Measurements from ENCODE around the gene KCNH5.

KCNH5 gene

DNA sequence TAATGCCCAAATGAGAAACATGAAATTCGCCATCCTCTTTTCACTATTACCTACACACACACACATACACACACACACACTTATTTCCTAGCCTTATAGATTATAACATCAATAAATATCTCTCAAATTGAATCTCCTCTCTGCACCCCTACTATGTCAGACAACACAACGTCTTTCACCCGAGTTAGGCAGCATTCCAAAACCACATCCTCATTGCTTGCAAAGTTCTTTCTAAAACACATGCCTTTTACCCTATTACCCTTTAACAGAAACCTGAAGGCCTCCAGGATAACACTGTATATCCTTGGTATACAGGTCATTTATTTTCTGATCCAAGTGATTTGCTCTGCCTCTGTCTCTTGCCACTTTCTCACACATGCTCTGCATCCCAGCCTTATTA is 56.3 kb downstream of the KCNH5 start:
- no peak for TF ChIP-seq SIN3A (IDR thresholded peaks at IDR 0.05; ENCODE audit: borderline replicate concordance, insufficient read depth, low read length)
- TF ChIP-seq FOXP2 (optimal IDR thresholded peaks at IDR 0.05; ENCODE audit: borderline replicate concordance, extremely low read depth, extremely low read length, insufficient read depth) = no peak
- TF ChIP-seq, protein P1, sequence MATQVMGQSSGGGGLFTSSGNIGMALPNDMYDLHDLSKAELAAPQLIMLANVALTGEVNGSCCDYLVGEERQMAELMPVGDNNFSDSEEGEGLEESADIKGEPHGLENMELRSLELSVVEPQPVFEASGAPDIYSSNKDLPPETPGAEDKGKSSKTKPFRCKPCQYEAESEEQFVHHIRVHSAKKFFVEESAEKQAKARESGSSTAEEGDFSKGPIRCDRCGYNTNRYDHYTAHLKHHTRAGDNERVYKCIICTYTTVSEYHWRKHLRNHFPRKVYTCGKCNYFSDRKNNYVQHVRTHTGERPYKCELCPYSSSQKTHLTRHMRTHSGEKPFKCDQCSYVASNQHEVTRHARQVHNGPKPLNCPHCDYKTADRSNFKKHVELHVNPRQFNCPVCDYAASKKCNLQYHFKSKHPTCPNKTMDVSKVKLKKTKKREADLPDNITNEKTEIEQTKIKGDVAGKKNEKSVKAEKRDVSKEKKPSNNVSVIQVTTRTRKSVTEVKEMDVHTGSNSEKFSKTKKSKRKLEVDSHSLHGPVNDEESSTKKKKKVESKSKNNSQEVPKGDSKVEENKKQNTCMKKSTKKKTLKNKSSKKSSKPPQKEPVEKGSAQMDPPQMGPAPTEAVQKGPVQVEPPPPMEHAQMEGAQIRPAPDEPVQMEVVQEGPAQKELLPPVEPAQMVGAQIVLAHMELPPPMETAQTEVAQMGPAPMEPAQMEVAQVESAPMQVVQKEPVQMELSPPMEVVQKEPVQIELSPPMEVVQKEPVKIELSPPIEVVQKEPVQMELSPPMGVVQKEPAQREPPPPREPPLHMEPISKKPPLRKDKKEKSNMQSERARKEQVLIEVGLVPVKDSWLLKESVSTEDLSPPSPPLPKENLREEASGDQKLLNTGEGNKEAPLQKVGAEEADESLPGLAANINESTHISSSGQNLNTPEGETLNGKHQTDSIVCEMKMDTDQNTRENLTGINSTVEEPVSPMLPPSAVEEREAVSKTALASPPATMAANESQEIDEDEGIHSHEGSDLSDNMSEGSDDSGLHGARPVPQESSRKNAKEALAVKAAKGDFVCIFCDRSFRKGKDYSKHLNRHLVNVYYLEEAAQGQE (IDR thresholded peaks at IDR 0.05; ENCODE audit: insufficient read depth in 1 of 2, low read depth in 2 of 2, low read length in 2 of 2) = no peak
- TF ChIP-seq POLR2AphosphoS5 (IDR thresholded peaks at IDR 0.05; ENCODE audit: low read depth, low read length) = no peak
- no peak for TF ChIP-seq TAF1 (IDR thresholded peaks at IDR 0.05; ENCODE audit: borderline replicate concordance, insufficient read depth, low read length)

DNA sequence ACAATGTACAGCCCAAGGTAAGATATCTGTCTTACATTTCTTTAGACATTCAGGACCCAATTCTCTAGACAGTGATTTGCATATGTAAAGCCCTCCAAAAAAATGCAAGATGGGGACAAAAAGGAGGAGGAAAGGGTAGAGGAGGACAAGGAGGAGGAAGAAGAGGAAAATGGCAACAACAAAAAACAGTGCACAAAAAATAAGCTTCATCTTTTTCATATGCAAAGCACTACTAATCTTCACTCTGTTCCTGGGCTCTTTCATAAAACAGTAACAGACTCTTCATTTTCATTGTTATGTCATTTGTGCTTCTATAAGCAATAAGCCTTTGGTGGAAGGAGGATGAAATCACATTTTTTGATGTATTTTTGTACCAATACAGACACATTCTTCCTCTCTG is 61.4 kb downstream of the KCNH5 start:
- no peak for TF ChIP-seq POLR2AphosphoS5 (IDR thresholded peaks at IDR 0.05; ENCODE audit: low read depth, low read length)
- TF ChIP-seq, protein P1 (IDR thresholded peaks at IDR 0.05; ENCODE audit: insufficient read depth in 1 of 2, low read depth in 2 of 2, low read length in 2 of 2) = no peak
- TF ChIP-seq TAF1 (IDR thresholded peaks at IDR 0.05; ENCODE audit: borderline replicate concordance, insufficient read depth, low read length) = no peak
- no peak for TF ChIP-seq SIN3A (IDR thresholded peaks at IDR 0.05; ENCODE audit: borderline replicate concordance, insufficient read depth, low read length)
- no peak for TF ChIP-seq FOXP2 (optimal IDR thresholded peaks at IDR 0.05; ENCODE audit: borderline replicate concordance, extremely low read depth, extremely low read length, insufficient read depth)

DNA sequence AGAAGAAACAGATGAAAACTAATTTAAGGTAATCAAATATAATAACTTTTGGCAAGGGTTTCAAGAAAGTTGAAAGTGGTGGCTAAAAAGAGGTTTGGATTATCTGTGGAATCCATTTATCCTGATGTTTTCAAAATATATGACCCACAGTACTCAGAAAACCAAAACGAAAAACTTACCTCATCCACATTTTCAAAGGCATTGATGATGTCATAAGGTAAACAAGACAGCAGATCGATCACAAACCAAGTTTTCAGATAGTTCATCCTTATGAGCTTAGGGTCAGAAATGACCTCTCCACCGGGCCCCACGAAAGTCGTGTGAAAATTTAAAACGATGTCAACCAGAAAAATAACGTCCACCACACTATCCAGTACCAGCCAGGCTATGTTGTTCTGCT is 64.6 kb downstream of the KCNH5 start:
- TF ChIP-seq FOXP2 (optimal IDR thresholded peaks at IDR 0.05; ENCODE audit: borderline replicate concordance, extremely low read depth, extremely low read length, insufficient read depth) = no peak
- no peak for TF ChIP-seq POLR2AphosphoS5 (IDR thresholded peaks at IDR 0.05; ENCODE audit: low read depth, low read length)
- TF ChIP-seq TAF1 (IDR thresholded peaks at IDR 0.05; ENCODE audit: borderline replicate concordance, insufficient read depth, low read length) = no peak
- TF ChIP-seq, protein P1 (IDR thresholded peaks at IDR 0.05; ENCODE audit: insufficient read depth in 1 of 2, low read depth in 2 of 2, low read length in 2 of 2) = no peak
- TF ChIP-seq SIN3A (IDR thresholded peaks at IDR 0.05; ENCODE audit: borderline replicate concordance, insufficient read depth, low read length) = no peak

DNA sequence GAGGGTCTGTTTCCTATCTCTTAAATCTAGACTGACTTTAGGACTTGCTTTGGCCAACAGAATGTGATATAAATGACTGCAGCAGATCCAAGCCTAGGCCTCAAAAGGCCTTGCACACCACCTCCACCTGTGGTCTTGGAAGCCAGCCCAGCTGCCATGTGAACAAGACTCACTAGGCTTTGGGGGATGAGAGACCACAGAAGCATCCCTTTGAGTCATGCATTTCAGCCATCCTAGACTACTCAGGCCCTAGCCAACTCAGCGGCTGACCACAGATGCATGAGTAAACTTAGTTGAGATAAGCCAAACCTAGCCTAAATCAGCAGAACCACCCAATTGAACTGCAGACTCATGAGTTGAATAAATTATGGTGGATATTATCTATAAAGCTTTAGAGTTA is 87.7 kb downstream of the KCNH5 start:
- TF ChIP-seq SIN3A (IDR thresholded peaks at IDR 0.05; ENCODE audit: borderline replicate concordance, insufficient read depth, low read length) = no peak
- TF ChIP-seq FOXP2 (optimal IDR thresholded peaks at IDR 0.05; ENCODE audit: borderline replicate concordance, extremely low read depth, extremely low read length, insufficient read depth) = no peak
- no peak for TF ChIP-seq POLR2AphosphoS5 (IDR thresholded peaks at IDR 0.05; ENCODE audit: low read depth, low read length)
- TF ChIP-seq TAF1 (IDR thresholded peaks at IDR 0.05; ENCODE audit: borderline replicate concordance, insufficient read depth, low read length) = no peak
- TF ChIP-seq, protein P1 (IDR thresholded peaks at IDR 0.05; ENCODE audit: insufficient read depth in 1 of 2, low read depth in 2 of 2, low read length in 2 of 2) = no peak

DNA sequence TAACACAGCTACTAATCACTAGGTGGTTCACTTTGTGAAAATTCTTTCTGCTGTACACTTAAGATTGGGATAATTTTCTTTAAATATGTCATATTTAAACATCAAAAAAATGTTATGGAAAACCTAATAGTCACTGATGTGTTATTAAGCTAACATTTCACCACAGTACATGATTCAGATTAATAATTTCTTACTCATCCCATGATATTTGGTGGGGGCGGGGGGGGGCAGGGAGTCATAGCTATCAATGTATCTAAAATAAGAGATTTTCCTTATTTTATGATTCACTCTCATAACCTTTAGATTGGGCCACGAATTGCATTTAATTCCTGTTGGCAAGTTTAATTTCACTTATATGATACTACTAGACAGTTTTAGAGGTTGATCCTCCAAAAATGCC is 88.8 kb downstream of the KCNH5 start:
- no peak for TF ChIP-seq TAF1 (IDR thresholded peaks at IDR 0.05; ENCODE audit: borderline replicate concordance, insufficient read depth, low read length)
- no peak for TF ChIP-seq SIN3A (IDR thresholded peaks at IDR 0.05; ENCODE audit: borderline replicate concordance, insufficient read depth, low read length)
- TF ChIP-seq, protein P1 (IDR thresholded peaks at IDR 0.05; ENCODE audit: insufficient read depth in 1 of 2, low read depth in 2 of 2, low read length in 2 of 2) = no peak
- TF ChIP-seq FOXP2 (optimal IDR thresholded peaks at IDR 0.05; ENCODE audit: borderline replicate concordance, extremely low read depth, extremely low read length, insufficient read depth) = no peak
- TF ChIP-seq POLR2AphosphoS5 (IDR thresholded peaks at IDR 0.05; ENCODE audit: low read depth, low read length) = no peak
